ENCODE data around the gene FERMT2.

FERMT2 gene

GRCh38 chr14:52950898-52951680, at the start of gene FERMT2:
FERMT2 (minus strand) TSS chr14:52951050; CDS start chr14:52950568, 482 bp downstream.
- DNase-seq = peak; percentile 31

GRCh38 chr14:52998376-52999015, 47.6 kb upstream of the FERMT2 start:
- DNase-seq = no peak

- no peak for DNase-seq
Observed at GRCh38 chr14:52996493-52996892, 45.6 kb upstream of the FERMT2 start.

GRCh38 chr14:52995998-52996397, 45.1 kb upstream of the FERMT2 start:
- DNase-seq = no peak

- DNase-seq = no peak
Observed at GRCh38 chr14:52992236-52992870, 41.5 kb upstream of the FERMT2 start.

- no peak for DNase-seq
Observed at GRCh38 chr14:52988139-52988538, 37.3 kb upstream of the FERMT2 start.

GRCh38 chr14:52987514-52987913, 36.7 kb upstream of the FERMT2 start:
- no peak for DNase-seq

- no peak for DNase-seq
Observed at GRCh38 chr14:52987042-52987441, 36.2 kb upstream of the FERMT2 start.

- DNase-seq = no peak
Observed at GRCh38 chr14:52977798-52978197, 26.9 kb upstream of the FERMT2 start.

GRCh38 chr14:52974406-52974805, 23.6 kb upstream of the FERMT2 start:
- DNase-seq = no peak

GRCh38 chr14:52961060-52961639, 10.3 kb upstream of the FERMT2 start:
- peak; percentile 52 for DNase-seq

GRCh38 chr14:52960627-52961026, 9.8 kb upstream of the FERMT2 start:
- no peak for DNase-seq

- DNase-seq = no peak
Observed at GRCh38 chr14:52954346-52955214, 3.7 kb upstream of the FERMT2 start.

GRCh38 chr14:52951681-52952554, 1.1 kb upstream of the FERMT2 start:
- DNase-seq = no peak

GRCh38 chr14:52950410-52950897, 396 bp downstream of the FERMT2 start:
- peak; percentile 45 for DNase-seq

- no peak for DNase-seq
Observed at GRCh38 chr14:52949711-52950409, 990 bp downstream of the FERMT2 start.

GRCh38 chr14:52949249-52949648, 1.6 kb downstream of the FERMT2 start:
- DNase-seq = no peak

- DNase-seq = no peak
Observed at GRCh38 chr14:52948836-52949235, 2.0 kb downstream of the FERMT2 start.

- no peak for DNase-seq
Observed at GRCh38 chr14:52948039-52948438, 2.8 kb downstream of the FERMT2 start.

- DNase-seq = no peak
Observed at GRCh38 chr14:52944254-52944653, 6.6 kb downstream of the FERMT2 start.

- DNase-seq = no peak
Observed at GRCh38 chr14:52939427-52939826, 11.4 kb downstream of the FERMT2 start.

Data from activated T-cell treated with anti-CD3 and anti-CD28 coated beads, Interleukin-2, amount 50 U/mL, for 1 hour (primary cell).